K562 (cell line): ENCODE results near the gene DNAL4. TPM values are rescaled to one million over a fixed set of nuclear protein-coding genes. Genes with fewer than 3 reads are reported as not detected.

Experiments
- ATAC-seq: fragments of 200-7000 bp; cut with Tn5 transposase; 3 replicates; pipeline ENCODE4 v1.9.1; 2020; ENCODE audit warnings: moderate library complexity
- BruUV-seq: library from RNA; stranded (reverse); fragments of 400-500 nt; replicated peaks from 2 replicates; lab custom pipeline; 2021; lab: Mats Ljungman, UMichigan
- CTCF ChIA-PET: fragments of 300-600 bp; formaldehyde crosslinking; extraction: SDS; loops from one replicate; lab custom pipeline; 2021; ENCODE audit warnings: low intra/inter-chr PET ratio; lab: Yijun Ruan, JAX
- POLR2A ChIA-PET: fragments of 300-600, 350-650 bp; sonication (Branson Sonifier 250); formaldehyde crosslinking; extraction: SDS; loops from one replicate; lab custom pipeline; 2021; ENCODE audit warnings: antibody characterized with exemption, inconsistent platforms; lab: Yijun Ruan, JAX
- DNase-seq, 4 experiments: peaks; one replicate each; pipeline versions ENCODE4 v3.0.0 to v3.0.0-alpha.2; 2011 to 2018; ENCODE audit warnings: low spot score in 3 of 4, mixed read lengths in 3 of 4; ENCODE audit errors: extremely low read depth in 1 of 4
- FAIRE-seq: peaks from 2 replicates; lab custom pipeline; 2011; peaks lifted over from hg19 to GRCh38; lab: Jason Lieb, UNC
- H2AFZ ChIP-seq: 2 replicates; pipeline ENCODE4 v1.6.0; 2011; ENCODE audit warnings: low read depth, low read length, control low read depth, inconsistent platforms
- H3K27ac ChIP-seq: fragments of 200-600 bp; 3 replicates; pipeline ENCODE4 v1.8.0; 2011; ENCODE audit warnings: low read depth, mild to moderate bottlenecking, control low read depth, inconsistent platforms, low read length, moderate library complexity, mixed read lengths; ENCODE audit errors: extremely low read depth
- H3K27me3 ChIP-seq, 2 experiments: fragments of 300-600 bp in 1 of 2; 2 replicates in 1 of 2; 3 replicates in 1 of 2; pipeline versions ENCODE4 v1.6.0 to v1.8.0; 2011; ENCODE audit warnings: inconsistent platforms in 2 of 2, low read length in 2 of 2, mild to moderate bottlenecking in 1 of 2, mixed read lengths in 1 of 2, moderate library complexity in 1 of 2; ENCODE audit not compliant: control insufficient read depth in 2 of 2, insufficient read depth in 2 of 2
- H3K36me3 ChIP-seq: fragments of 300-600 bp; 3 replicates; pipeline ENCODE4 v1.8.0; 2011; ENCODE audit warnings: mild to moderate bottlenecking, low read length, inconsistent platforms; ENCODE audit not compliant: control insufficient read depth, insufficient read depth
- H3K4me1 ChIP-seq, 2 experiments: fragments of 200-600 bp in 1 of 2; replicated peaks in 1 of 2; 2 replicates in 1 of 2; 3 replicates in 1 of 2; pipeline versions ENCODE4 v1.5.1 to v1.8.0; 2011; ENCODE audit warnings: inconsistent platforms in 2 of 2, low read length in 2 of 2, mild to moderate bottlenecking in 1 of 2, mixed read lengths in 1 of 2, moderate library complexity in 1 of 2; ENCODE audit not compliant: control insufficient read depth in 2 of 2, insufficient read depth in 2 of 2
- H3K4me2 ChIP-seq: 2 replicates; pipeline ENCODE4 v1.6.1; 2011; ENCODE audit warnings: low read length, control low read depth, inconsistent platforms, mixed read lengths; ENCODE audit not compliant: insufficient read depth
- H3K4me3 ChIP-seq: fragments of 200-600 bp; sonication (generic), shearing (Covaris generic); 2 replicates; pipeline ENCODE4 v1.5.1; 2016; ENCODE audit warnings: control low read depth, inconsistent platforms
- H3K79me2 ChIP-seq: fragments of 200-600 bp; 3 replicates; pipeline ENCODE4 v1.8.0; 2011; ENCODE audit warnings: low read length, inconsistent platforms; ENCODE audit not compliant: control insufficient read depth, insufficient read depth
- H3K9ac ChIP-seq, 2 experiments: 2 replicates each; pipeline versions ENCODE4 v1.6.0 to v1.6.1; 2011; ENCODE audit warnings: low read depth in 2 of 2, low read length in 2 of 2, control low read depth in 1 of 2, inconsistent platforms in 1 of 2, mild to moderate bottlenecking in 1 of 2, mixed read lengths in 1 of 2; ENCODE audit not compliant: insufficient read depth in 1 of 2
- H3K9me1 ChIP-seq: one replicate; pipeline ENCODE4 v1.6.0; 2011; ENCODE audit warnings: inconsistent platforms, mild to moderate bottlenecking, low read length, moderate library complexity; ENCODE audit not compliant: control insufficient read depth, insufficient read depth
- H3K9me3 ChIP-seq: replicated peaks from 2 replicates; pipeline ENCODE4 v1.5.1; 2011; ENCODE audit warnings: low read depth, low read length, inconsistent platforms; ENCODE audit not compliant: control insufficient read depth, insufficient read depth
- H4K20me1 ChIP-seq: replicated peaks from 2 replicates; pipeline ENCODE4 v1.6.1; 2011; ENCODE audit warnings: low read length, inconsistent platforms, mixed read lengths; ENCODE audit not compliant: control insufficient read depth, insufficient read depth
- C11orf30 ChIP-seq: fragments of 450-650 bp; IDR thresholded peaks from 2 replicates; pipeline ENCODE4 v1.6.1; 2016; ENCODE audit warnings: low read depth, mild to moderate bottlenecking
- CTCF ChIP-seq, 3 experiments: IDR thresholded peaks in 2 of 3; conservative IDR thresholded peaks in 1 of 3; 2 replicates each; pipeline ENCODE4 v1.5.1; 2011 to 2012; ENCODE audit warnings: low read length in 3 of 3, mild to moderate bottlenecking in 3 of 3, control low read depth in 2 of 3, improper control_type of control experiment in 1 of 3, inconsistent platforms in 1 of 3, low read depth in 1 of 3, mixed read lengths in 1 of 3, moderate library complexity in 1 of 3; ENCODE audit not compliant: insufficient read depth in 2 of 3
- DPF2 ChIP-seq: fragments of 450-650 bp; IDR thresholded peaks from 2 replicates; pipeline ENCODE4 v1.6.1; 2016
- MAFF ChIP-seq: IDR thresholded peaks from 2 replicates; pipeline ENCODE4 v1.6.1; 2012; ENCODE audit warnings: low read length, improper control_type of control experiment
- MAFG ChIP-seq: fragments of 450-650 bp; conservative IDR thresholded peaks from 2 replicates; pipeline ENCODE4 v1.6.1; 2016; ENCODE audit warnings: missing genetic modification characterization, missing compliant biosample characterization
- MAFK ChIP-seq: IDR thresholded peaks from 2 replicates; pipeline ENCODE4 v1.6.1; 2011; ENCODE audit warnings: low read length, improper control_type of control experiment
- MTA3 ChIP-seq: fragments of 450-650 bp; formaldehyde crosslinking; IDR thresholded peaks from 2 replicates; pipeline ENCODE4 v1.6.1; 2017; ENCODE audit warnings: mild to moderate bottlenecking, borderline replicate concordance
- TBP ChIP-seq: optimal IDR thresholded peaks from 2 replicates; pipeline ENCODE3; 2011; ENCODE audit warnings: low read depth, low read length, improper control_type of control experiment
- ZBTB11 ChIP-seq, 3 experiments: fragments of 200-800 bp in 1 of 3; fragments of 250-450 bp in 1 of 3; fragments of 450-650 bp in 1 of 3; sonication (Bioruptor Pico) in 1 of 3; sonication (Bioruptor generic) in 1 of 3; formaldehyde crosslinking in 1 of 3; IDR thresholded peaks; 2 replicates each; pipeline versions ENCODE4 v1.6.1 to v1.8.0; 2016 to 2022; ENCODE audit warnings: mild to moderate bottlenecking in 2 of 3, missing genetic modification characterization in 2 of 3, missing compliant biosample characterization in 1 of 3, moderate library complexity in 1 of 3
- ZNF3 ChIP-seq: fragments of 250-450 bp; sonication (Bioruptor Pico); IDR thresholded peaks from 2 replicates; pipeline ENCODE4 v1.5.0; 2021; ENCODE audit warnings: mild to moderate bottlenecking, moderate library complexity
- ZNF311 ChIP-seq: fragments of 250-450 bp; sonication (Bioruptor Pico); IDR thresholded peaks from 2 replicates; pipeline ENCODE4 v1.4.0; 2020; ENCODE audit warnings: mild to moderate bottlenecking, moderate library complexity
- ZNF316 ChIP-seq: fragments of 450-650 bp; IDR thresholded peaks from 2 replicates; pipeline ENCODE4 v1.6.1; 2016
- ZNF668 ChIP-seq: fragments of 250-450 bp; sonication (Bioruptor Pico); IDR thresholded peaks from 2 replicates; pipeline ENCODE4 v1.8.0; 2022; ENCODE audit warnings: mild to moderate bottlenecking, inconsistent platforms
- WGBS: fragments of 100-300 bp; shearing (Covaris generic); methylation state at CpG from one replicate; pipeline ENCODE4 v1.1.6; 2016; ENCODE audit warnings: low coverage, mixed read lengths; ENCODE audit not compliant: insufficient coverage; ENCODE audit errors: missing lambda C conversion rate; 5-methylcytosine and 5-hydroxymethylcytosine counted together
- in situ Hi-C: fragments of 300-500 bp; cut with MboI; formaldehyde crosslinking; loops from 4 replicates; pipeline ENCODE4 v1.15.0; 2018; ENCODE audit warnings: inconsistent platforms, mixed read lengths
- intact Hi-C: fragments of 100-400 bp; cut with micrococcal nuclease; formaldehyde crosslinking; loops from 2 replicates; pipeline ENCODE4 v1.14.2; 2022
- polyA plus RNA-seq, 8 experiments: library from polyadenylated mRNA; depleted of rRNA in 4 of 8; stranded (reverse) in 5 of 8; unstranded in 3 of 8; fragments of >200 nt; fragmentation: Nextera tagmentation in 2 of 8; fragmentation: Illumina TruSeq in 1 of 8; extraction: Ambion mirVana in 2 of 8; extraction: Trizol in 1 of 8; gene quantifications; 2 replicates each; pipeline versions ENCODE4 v1.2.1 to v1.2.3, GENCODE V29; 2011 to 2014; ENCODE audit warnings: inconsistent platforms in 1 of 8, missing spikeins in 1 of 8
- total RNA-seq, 7 experiments: library from RNA; depleted of rRNA in 6 of 7; stranded (reverse); fragments of >200 nt in 6 of 7; fragmentation: Illumina TruSeq in 2 of 7; extraction: Trizol in 2 of 7; gene quantifications; 2 replicates each; pipeline versions ENCODE4 v1.2.1 to v1.2.3, GENCODE V29; 2011 to 2021; ENCODE audit warnings: low replicate concordance in 1 of 7

DNAL4 gene
- total and polyA plus RNA-seq, 9 of the 15 experiments (the other 6 are each of a cell fraction or from before 2014, with no cell fraction given): 0.20 to 9.4 (median 5.2) TPM

- Histone ChIP-seq H3K9me1 (no peaks in the 10 kb centered on the region), H3K9ac (no peak overlapping the region), H3K79me2 (no peaks in the 10 kb centered on the region), H3K36me3 (no peaks in the 10 kb centered on the region), H3K9me3 (no peaks in the 10 kb centered on the region), H2AFZ (no peak overlapping the region), H4K20me1 (no peaks in the 10 kb centered on the region), H3K4me1 (no peaks in the 10 kb centered on the region), H3K27ac (no peak overlapping the region), H3K4me2 (no peak overlapping the region), H3K4me3 (no peak overlapping the region), H3K27me3 (peaks cover 0 to 21% of the 10 kb centered on the region in 2 experiments; a peak in 4 of 5 replicates)
- WGBS: 8% methylated on average over 1 of the region's 1 CpG
- CTCF ChIA-PET: no interaction called here
- no peak for DNase-seq
- no peak for ATAC-seq
- TF ChIP-seq MAFF (peak; percentile 66), DPF2 (no peak), ZNF3 (no peak), ZBTB11 (CRISPR knock-in tag; IDR thresholded peaks at IDR 0.05) (no peak), MAFK (peak; percentile 31), ZNF668 (no peak), MAFG (tag) (peak; percentile 65), CTCF (IDR thresholded peaks at IDR 0.05 in 2 of 3, conservative IDR thresholded peaks at IDR 0.05 in 1 of 3; ENCODE audit: insufficient read depth in 2 of 3, low read depth in 1 of 3, low read length in 3 of 3) (no peak), MTA3 (no peak), C11orf30 (peak; percentile 43), ZNF311 (no peak), TBP (no peak), ZNF316 (peak; percentile 65; the same call in 1 of the 2 replicates)
- in situ Hi-C loops: no loop called here
- no TSS peak for BruUV-seq
- intact Hi-C loops: no loop called here
- FAIRE-seq: no peak
- POLR2A ChIA-PET: interaction anchor here (1.2 kb wide), 1 partner anchor 58 kb away, joined by 3 read pairs; no protein-coding TSS in a partner anchor
These were observed 21.9 kb upstream of the DNAL4 start for GRCh38 chr22:38815842-38816241.
